Endothelial cell of umbilical vein (primary cell): ENCODE measurements around the gene SAP30L. TPM values are rescaled to one million over a fixed set of nuclear protein-coding genes. Genes with fewer than 3 reads are reported as not detected.

ENCODE experiments used
- BruUV-seq: library from RNA; stranded (reverse); fragments of 400-500 nt; replicated peaks from 2 replicates; lab custom pipeline; 2021; lab: Mats Ljungman, UMichigan
- CTCF ChIA-PET: fragments of 300-600, 350-600 bp; sonication (Branson Sonifier 250); formaldehyde crosslinking; loops from one replicate; lab custom pipeline; 2021; ENCODE audit warnings: antibody characterized with exemption, inconsistent platforms; lab: Charles Lee
- POLR2A ChIA-PET: fragments of 300-600, 350-600 bp; sonication (Branson Sonifier 250); formaldehyde crosslinking; loops from one replicate; lab custom pipeline; 2021; ENCODE audit warnings: antibody characterized with exemption, inconsistent platforms; lab: Charles Lee
- DNase-seq: peaks from one replicate; pipeline ENCODE4 v3.0.0-alpha.2; 2011; ENCODE audit warnings: low read depth, low spot score
- FAIRE-seq: peaks from 2 replicates; lab custom pipeline; 2011; peaks lifted over from hg19 to GRCh38; lab: Jason Lieb, UNC
- H2AFZ ChIP-seq: 2 replicates; pipeline ENCODE4 v1.6.0; 2012; ENCODE audit warnings: low read depth, low read length, control low read depth, inconsistent platforms
- H3K27ac ChIP-seq: 2 replicates; pipeline ENCODE4 v1.5.1; 2011; ENCODE audit warnings: low read depth, mild to moderate bottlenecking, control low read depth, low read length, moderate library complexity; ENCODE audit not compliant: insufficient read depth
- H3K27me3 ChIP-seq, 2 experiments: 2 replicates each; pipeline versions ENCODE4 v1.6.0 to v1.6.1; 2011; ENCODE audit warnings: low read length in 2 of 2, mixed read lengths in 1 of 2; ENCODE audit not compliant: control insufficient read depth in 2 of 2, insufficient read depth in 2 of 2
- H3K36me3 ChIP-seq, 2 experiments: 2 replicates in 1 of 2; 3 replicates in 1 of 2; pipeline ENCODE4 v1.5.1; 2011; ENCODE audit warnings: low read length in 2 of 2, mild to moderate bottlenecking in 1 of 2, moderate library complexity in 1 of 2; ENCODE audit not compliant: control insufficient read depth in 2 of 2, insufficient read depth in 2 of 2; ENCODE audit errors: extremely low read depth in 1 of 2
- H3K4me1 ChIP-seq: 3 replicates; pipeline ENCODE4 v1.5.1; 2011; ENCODE audit warnings: mild to moderate bottlenecking, low read length; ENCODE audit not compliant: control insufficient read depth, insufficient read depth; ENCODE audit errors: extremely low read depth
- H3K4me2 ChIP-seq: 2 replicates; pipeline ENCODE4 v1.6.1; 2011; ENCODE audit warnings: low read length, control low read depth, mixed read lengths; ENCODE audit not compliant: insufficient read depth
- H3K4me3 ChIP-seq, 3 experiments: fragments of 200-600 bp in 1 of 3; sonication (generic), shearing (Covaris generic) in 1 of 3; replicated peaks in 1 of 3; 2 replicates each; pipeline ENCODE4 v1.5.1; 2011 to 2016; ENCODE audit warnings: control low read depth in 3 of 3, low read length in 3 of 3, mild to moderate bottlenecking in 2 of 3, inconsistent platforms in 1 of 3, low read depth in 1 of 3, moderate library complexity in 1 of 3; ENCODE audit not compliant: insufficient read depth in 1 of 3
- H3K79me2 ChIP-seq: 2 replicates; pipeline ENCODE4 v1.6.0; 2012; ENCODE audit warnings: low read length, inconsistent platforms; ENCODE audit not compliant: control insufficient read depth, insufficient read depth
- H3K9ac ChIP-seq: replicated peaks from 2 replicates; pipeline ENCODE3; 2011; ENCODE audit warnings: low read length, control low read depth; ENCODE audit not compliant: insufficient read depth; ENCODE audit errors: extremely low read depth
- H3K9me1 ChIP-seq: replicated peaks from 3 replicates; pipeline ENCODE4 v1.6.0; 2011; ENCODE audit warnings: mild to moderate bottlenecking, low read length; ENCODE audit not compliant: control insufficient read depth, insufficient read depth; ENCODE audit errors: extremely low read depth
- H3K9me3 ChIP-seq: replicated peaks from 2 replicates; pipeline ENCODE4 v1.5.1; 2012; ENCODE audit warnings: low read length, inconsistent platforms; ENCODE audit not compliant: control insufficient read depth, insufficient read depth
- H4K20me1 ChIP-seq: replicated peaks from 2 replicates; pipeline ENCODE3; 2011; ENCODE audit warnings: mild to moderate bottlenecking, low read length; ENCODE audit not compliant: control insufficient read depth, insufficient read depth; ENCODE audit errors: extremely low read depth
- EZH2 ChIP-seq: IDR thresholded peaks from 2 replicates; pipeline ENCODE4 v1.6.1; 2012; ENCODE audit warnings: borderline replicate concordance, low read depth, mild to moderate bottlenecking, moderate library complexity, low read length, inconsistent platforms; ENCODE audit not compliant: severe bottlenecking
- FOS ChIP-seq: IDR thresholded peaks from 2 replicates; pipeline ENCODE4 v1.6.1; 2011; ENCODE audit warnings: mild to moderate bottlenecking, low read length, moderate library complexity, borderline replicate concordance; ENCODE audit not compliant: insufficient read depth
- GATA2 ChIP-seq: IDR thresholded peaks from 2 replicates; pipeline ENCODE4 v1.7.0; 2011; ENCODE audit warnings: low read depth, mild to moderate bottlenecking, moderate library complexity, mixed read lengths, low read length; ENCODE audit not compliant: insufficient read length, insufficient read depth
- JUN ChIP-seq: IDR thresholded peaks from 2 replicates; pipeline ENCODE4 v1.6.1; 2011; ENCODE audit warnings: borderline replicate concordance, low read depth; ENCODE audit not compliant: insufficient read length, insufficient read depth
- MYC ChIP-seq: IDR thresholded peaks from one replicate; pipeline ENCODE4 v1.6.1; 2011; ENCODE audit warnings: mild to moderate bottlenecking, low read depth, low read length
- POLR2A ChIP-seq: IDR thresholded peaks from 2 replicates; pipeline ENCODE4 v1.6.1; 2012; ENCODE audit warnings: low read depth, mild to moderate bottlenecking, control low read depth, low read length
- POLR2AphosphoS5 ChIP-seq: IDR thresholded peaks from 2 replicates; pipeline ENCODE4 v1.6.1; 2012; ENCODE audit warnings: low read depth, mild to moderate bottlenecking, control low read depth, low read length, moderate library complexity; ENCODE audit not compliant: insufficient read depth
- dilution Hi-C: fragments of 300-500 bp; cut with MboI; formaldehyde crosslinking; loops from one replicate; pipeline ENCODE4 v1.15.0; 2019; ENCODE audit warnings: low sequenced_read_pairs; ENCODE audit not compliant: extremely low pct_ligation_motif_present
- intact Hi-C: fragments of 100-400 bp; cut with micrococcal nuclease; formaldehyde crosslinking; loops from one replicate; pipeline ENCODE4 v1.10.0; 2022
- polyA plus RNA-seq, 4 experiments: library from polyadenylated mRNA; depleted of rRNA in 3 of 4; stranded (reverse) in 3 of 4; unstranded in 1 of 4; fragments of >200 nt; gene quantifications; 2 replicates each; pipeline versions ENCODE4 v1.2.1 to v1.2.3, GENCODE V29; 2011 to 2012; ENCODE audit warnings: missing spikeins in 1 of 4
- total RNA-seq: library from RNA; stranded (reverse); gene quantifications from 2 replicates; pipeline ENCODE4 v1.2.3, GENCODE V29; 2021
- TF ChIP-seq, protein P1 (sequence below): IDR thresholded peaks from 2 replicates; pipeline ENCODE4 v1.6.1; 2011; ENCODE audit not compliant: insufficient read depth, insufficient read length
- TF ChIP-seq, protein P2 (sequence below), 2 donors: IDR thresholded peaks; 1 replicate in 1 of 2; 2 replicates in 1 of 2; pipeline ENCODE4 v1.5.1; 2011; ENCODE audit warnings: low read length in 2 of 2, mild to moderate bottlenecking in 2 of 2, moderate library complexity in 2 of 2, control low read depth in 1 of 2, inconsistent platforms in 1 of 2, low read depth in 1 of 2; ENCODE audit not compliant: insufficient read depth in 1 of 2; ENCODE audit errors: extremely low read depth in 1 of 2

SAP30L gene
- total and polyA plus RNA-seq, 2 donors (not counting 3 experiments of a cell fraction or from before 2014, with no cell fraction given) = 18.1 to 37.8 TPM

- dilution Hi-C loops = no loop called here
- CTCF ChIA-PET = no interaction called here
- Histone ChIP-seq H3K9ac (no peak overlapping the region), H3K4me1 (peaks cover 6% of the 10 kb centered on the region), H3K9me1 (no peaks in the 10 kb centered on the region), H3K4me3 (no peak overlapping the region), H3K4me2 (no peak overlapping the region), H3K9me3 (no peaks in the 10 kb centered on the region), H3K27me3 (no peaks in the 10 kb centered on the region), H3K36me3 (no peaks in the 10 kb centered on the region), H3K27ac (no peak overlapping the region), H2AFZ (no peak overlapping the region), H4K20me1 (no peaks in the 10 kb centered on the region), H3K79me2 (no peaks in the 10 kb centered on the region)
- TF ChIP-seq EZH2 (no peak), MYC (no peak)
- DNase-seq = no peak
- intact Hi-C loops = no loop called here
- BruUV-seq = no TSS peak
- POLR2A ChIA-PET = no interaction called here
- no peak for FAIRE-seq
Measured at GRCh38 chr5:154429341-154429740, 16.5 kb upstream of the SAP30L start.

GRCh38 chr5:154430466-154430865 lies 15.3 kb upstream of the SAP30L start:
- BruUV-seq = no TSS peak
- dilution Hi-C loops = no loop called here
- Histone ChIP-seq H3K27me3 (no peaks in the 10 kb centered on the region), H3K27ac (no peak overlapping the region), H3K9me1 (no peaks in the 10 kb centered on the region), H3K79me2 (no peaks in the 10 kb centered on the region), H3K4me1 (peaks cover 6% of the 10 kb centered on the region), H3K9ac (no peak overlapping the region), H3K36me3 (no peaks in the 10 kb centered on the region), H2AFZ (no peak overlapping the region), H4K20me1 (no peaks in the 10 kb centered on the region), H3K4me2 (no peak overlapping the region), H3K4me3 (no peak overlapping the region), H3K9me3 (no peaks in the 10 kb centered on the region)
- CTCF ChIA-PET = no interaction called here
- POLR2A ChIA-PET = no interaction called here
- DNase-seq (no peak), FAIRE-seq (no peak)
- TF ChIP-seq MYC = no peak
- TF ChIP-seq POLR2AphosphoS5 = no peak
- TF ChIP-seq POLR2A = no peak
- TF ChIP-seq GATA2 = no peak
- no peak for TF ChIP-seq JUN
- TF ChIP-seq, protein P1, sequence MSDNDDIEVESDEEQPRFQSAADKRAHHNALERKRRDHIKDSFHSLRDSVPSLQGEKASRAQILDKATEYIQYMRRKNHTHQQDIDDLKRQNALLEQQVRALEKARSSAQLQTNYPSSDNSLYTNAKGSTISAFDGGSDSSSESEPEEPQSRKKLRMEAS = no peak
- TF ChIP-seq EZH2 = no peak
- no peak for TF ChIP-seq FOS
- TF ChIP-seq, protein P2, sequence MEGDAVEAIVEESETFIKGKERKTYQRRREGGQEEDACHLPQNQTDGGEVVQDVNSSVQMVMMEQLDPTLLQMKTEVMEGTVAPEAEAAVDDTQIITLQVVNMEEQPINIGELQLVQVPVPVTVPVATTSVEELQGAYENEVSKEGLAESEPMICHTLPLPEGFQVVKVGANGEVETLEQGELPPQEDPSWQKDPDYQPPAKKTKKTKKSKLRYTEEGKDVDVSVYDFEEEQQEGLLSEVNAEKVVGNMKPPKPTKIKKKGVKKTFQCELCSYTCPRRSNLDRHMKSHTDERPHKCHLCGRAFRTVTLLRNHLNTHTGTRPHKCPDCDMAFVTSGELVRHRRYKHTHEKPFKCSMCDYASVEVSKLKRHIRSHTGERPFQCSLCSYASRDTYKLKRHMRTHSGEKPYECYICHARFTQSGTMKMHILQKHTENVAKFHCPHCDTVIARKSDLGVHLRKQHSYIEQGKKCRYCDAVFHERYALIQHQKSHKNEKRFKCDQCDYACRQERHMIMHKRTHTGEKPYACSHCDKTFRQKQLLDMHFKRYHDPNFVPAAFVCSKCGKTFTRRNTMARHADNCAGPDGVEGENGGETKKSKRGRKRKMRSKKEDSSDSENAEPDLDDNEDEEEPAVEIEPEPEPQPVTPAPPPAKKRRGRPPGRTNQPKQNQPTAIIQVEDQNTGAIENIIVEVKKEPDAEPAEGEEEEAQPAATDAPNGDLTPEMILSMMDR (IDR thresholded peaks at IDR 0.05; ENCODE audit: extremely low read depth in 1 of 2, insufficient read depth in 1 of 2, low read depth in 1 of 2, low read length in 2 of 2) = no peak
- intact Hi-C loops = no loop called here
